ENCODE measurements around the gene DVL1.
A peak's percentile ranks its signal among the peaks of the same experiment; 100 is the strongest.
"Not testable (repeated sequence)": the region's sequence is repeated elsewhere in the genome, so short reads cannot be mapped to it uniquely, and the experiment has no call there.

DVL1 gene

GRCh38 chr1:1320666-1321448 is 28.4 kb downstream of the DVL1 start:
- no peak overlapping the region for H3K4me3 ChIP-seq (replicated peaks; ENCODE audit: low read depth, low read length)
- TF ChIP-seq CTCF (IDR thresholded peaks at IDR 0.05; ENCODE audit: low read length, missing control alignments) = no peak
- no peak for DNase-seq (ENCODE audit: low read depth)

DNA sequence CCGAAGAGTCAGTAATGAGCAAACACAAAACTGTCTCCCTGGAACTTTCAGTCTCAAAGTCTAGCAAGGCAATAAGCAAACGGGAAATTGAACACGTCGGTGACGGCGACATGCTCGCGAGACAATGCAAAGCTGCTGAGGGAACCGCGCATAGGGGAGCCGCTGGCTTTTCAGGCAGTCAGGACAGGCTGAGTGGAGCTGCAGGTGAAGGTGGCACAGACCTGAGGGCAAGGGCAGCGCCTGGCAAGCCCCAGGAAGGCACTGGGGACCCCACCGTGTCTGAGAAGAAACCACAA is 29.6 kb downstream of the DVL1 start:
- DNase-seq (ENCODE audit: low read depth) = no peak

GRCh38 chr1:1318777-1319645 is 30.2 kb downstream of the DVL1 start:
- no peak for DNase-seq (ENCODE audit: low read depth)
- no peak for TF ChIP-seq CTCF (IDR thresholded peaks at IDR 0.05; ENCODE audit: low read length, missing control alignments)
- no peak overlapping the region for H3K4me3 ChIP-seq (replicated peaks; ENCODE audit: low read depth, low read length)

More for the DNA sequence above, 29.6 kb downstream of the DVL1 start:
- no peak for TF ChIP-seq CTCF (IDR thresholded peaks at IDR 0.05; ENCODE audit: low read length, missing control alignments)
- H3K4me3 ChIP-seq (replicated peaks; ENCODE audit: low read depth, low read length) = no peak overlapping the region

GRCh38 chr1:1318131-1318652 is 31.0 kb downstream of the DVL1 start:
- no peak overlapping the region for H3K4me3 ChIP-seq (replicated peaks; ENCODE audit: low read depth, low read length)
- TF ChIP-seq CTCF (IDR thresholded peaks at IDR 0.05; ENCODE audit: low read length, missing control alignments) = no peak
- peak; percentile 96 for DNase-seq (ENCODE audit: low read depth)

DNA sequence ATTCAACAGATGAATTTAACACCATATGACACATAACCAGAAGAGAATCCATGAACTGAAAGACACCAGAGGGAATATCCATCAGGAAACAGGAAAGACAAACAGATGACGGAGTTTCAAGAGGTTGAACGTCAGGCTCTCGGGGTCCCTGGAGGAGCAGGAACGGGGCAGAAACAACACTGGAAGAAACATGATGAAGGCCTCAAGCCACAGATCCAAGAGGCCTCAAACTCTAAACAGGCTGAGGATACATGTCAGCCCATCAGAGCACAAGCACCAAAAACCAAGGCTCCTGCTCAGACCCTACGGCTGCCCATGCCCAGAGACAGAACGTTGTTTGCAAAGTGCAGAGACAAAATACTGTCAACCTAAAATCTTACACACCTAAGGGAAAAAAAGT is 31.8 kb downstream of the DVL1 start:
- no peak overlapping the region for H3K4me3 ChIP-seq (replicated peaks; ENCODE audit: low read depth, low read length)
- TF ChIP-seq CTCF (IDR thresholded peaks at IDR 0.05; ENCODE audit: low read length, missing control alignments) = no peak
- no peak for DNase-seq (ENCODE audit: low read depth)

- not testable (repeated sequence) for H3K4me3 ChIP-seq (replicated peaks; ENCODE audit: low read depth, low read length); DNase-seq (ENCODE audit: low read depth)
Observed at GRCh38 chr1:1316199-1316598, 33.0 kb downstream of the DVL1 start.

DNA sequence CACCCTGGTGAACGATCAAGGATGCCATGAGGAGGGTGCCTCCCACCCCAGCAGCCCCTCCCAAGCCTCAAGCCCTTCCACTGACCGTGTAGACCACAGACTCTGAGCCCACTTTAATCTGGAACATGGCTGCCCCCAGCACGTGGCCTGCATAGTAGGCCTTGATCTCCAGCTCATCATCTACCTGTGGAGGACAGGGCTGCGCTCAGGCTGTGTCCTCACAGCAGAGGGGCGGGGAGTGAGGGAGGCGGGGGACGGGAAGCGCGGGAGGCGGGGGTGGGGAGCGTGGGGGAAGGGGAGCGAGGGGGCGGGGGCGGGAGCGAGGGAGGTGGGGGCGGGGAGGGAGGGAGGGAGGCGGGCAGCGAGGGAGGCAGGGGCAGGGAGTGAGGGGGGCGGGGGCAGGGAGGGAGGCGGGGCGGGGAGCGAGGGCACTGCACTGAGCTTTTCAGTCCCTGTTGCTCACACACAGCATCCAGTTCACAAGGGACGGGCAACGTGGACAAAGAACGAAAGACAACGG is 33.7 kb downstream of the DVL1 start:
- DNase-seq (ENCODE audit: low read depth) = no peak
- no peak for TF ChIP-seq CTCF (IDR thresholded peaks at IDR 0.05; ENCODE audit: low read length, missing control alignments)
- no peak overlapping the region for H3K4me3 ChIP-seq (replicated peaks; ENCODE audit: low read depth, low read length)

All from fibroblast of pulmonary artery (primary cell).